Right lobe of liver (tissue), 6 donors: ENCODE measurements around the gene CCDC85C. TPM values are rescaled to one million over a fixed set of nuclear protein-coding genes. Genes with fewer than 3 reads are reported as not detected.

ENCODE experiments used
- ATAC-seq, 4 donors: fragments of 200-7000 bp; cut with Tn5 transposase; one replicate each; pipeline ENCODE4 v1.9.1; 2020; ENCODE audit warnings: mild to moderate bottlenecking in 4 of 4, moderate library complexity in 4 of 4
- DNase-seq, 3 donors: peaks; one replicate each; pipeline ENCODE4 v3.0.0-alpha.2; 2020
- H3K27ac ChIP-seq, 3 donors: fragments of 200-600 bp; one replicate each; pipeline ENCODE4 v1.8.0; 2022
- H3K27me3 ChIP-seq, 2 donors: fragments of 200-600 bp; one replicate each; pipeline ENCODE4 v1.8.0; 2022
- H3K36me3 ChIP-seq, 4 donors: fragments of 200-600 bp; sonication (generic) in 1 of 4; one replicate each; pipeline versions ENCODE4 v1.5.1 to v1.8.0; 2017 to 2022; ENCODE audit warnings: control low read depth in 1 of 4
- H3K4me1 ChIP-seq, 4 donors: fragments of 200-600 bp; sonication (generic) in 1 of 4; one replicate each; pipeline versions ENCODE4 v1.5.1 to v1.8.0; 2017 to 2022; ENCODE audit warnings: control low read depth in 1 of 4
- H3K4me3 ChIP-seq, 3 donors: fragments of 200-600 bp; one replicate each; pipeline ENCODE4 v1.8.0; 2022
- H3K9me3 ChIP-seq, 4 donors: fragments of 200-600 bp; sonication (generic) in 1 of 4; one replicate each; pipeline versions ENCODE4 v1.5.1 to v1.8.0; 2017 to 2022; ENCODE audit warnings: control low read depth in 1 of 4
- CTCF ChIP-seq, 4 donors: fragments of 200-600 bp in 3 of 4; fragments of 450-650 bp in 1 of 4; IDR thresholded peaks; one replicate each; pipeline versions ENCODE4 v1.5.1 to v1.8.0; 2016 to 2022; ENCODE audit warnings: antibody characterized with exemption in 4 of 4, mild to moderate bottlenecking in 2 of 4
- POLR2A ChIP-seq: fragments of 450-650 bp; IDR thresholded peaks from one replicate; pipeline ENCODE4 v1.6.1; 2017; ENCODE audit warnings: antibody characterized with exemption, mild to moderate bottlenecking
- WGBS: methylation state at CpG from one replicate; pipeline ENCODE4 v1.1.6; 2018; ENCODE audit warnings: low coverage, low lambda C conversion rate; ENCODE audit not compliant: insufficient coverage; ENCODE audit errors: missing lambda C conversion rate; 5-methylcytosine and 5-hydroxymethylcytosine counted together
- intact Hi-C, 2 donors: fragments of 100-400 bp; cut with DNase I; formaldehyde crosslinking; loops; one replicate each; pipeline versions ENCODE4 v1.11.2 to v1.14.1; 2022
- total RNA-seq, 6 experiments: library from RNA; depleted of rRNA in 2 of 6; stranded (reverse); fragments of >200 nt in 2 of 6; fragmentation: NEBNext Ultra II Directional in 3 of 6; extraction: Animal tissue kit (Norgen Biotek cat#: 25700) in 3 of 6; gene quantifications; one replicate each; pipeline versions ENCODE4 v1.1.0 to v1.2.4, GENCODE V29; 2016 to 2023
- donor health status: DM: no; HTN: yes; CAD: no.
- donor health status: DM: no; HTN: no; CAD: no.
- donor health status: DM: no; HTN: no; CAD: no.
- donor health status: DM: no; HTN: yes; CAD: no.
- donor health status: DM: no; HTN: yes; CAD: no.

Gene CCDC85C
- total RNA-seq, 6 experiments from 2014 or later, result 13.6 to 32.8 (median 21.8) TPM

- ATAC-seq, result no peak
Observed at GRCh38 chr14:99548871-99549515, 55.0 kb downstream of the CCDC85C start.

GRCh38 chr14:99548255-99548654, 55.8 kb downstream of the CCDC85C start:
- no peak for DNase-seq
- intact Hi-C loops, result no loop called here
- TF ChIP-seq POLR2A (no peak), CTCF (IDR thresholded peaks at IDR 0.05) (no peak)
- Histone ChIP-seq H3K9me3 (no peaks in the 10 kb centered on the region), H3K4me3 (no peak overlapping the region), H3K27ac (no peak overlapping the region), H3K4me1 (peaks cover 0 to 44% (median 24%) of the 10 kb centered on the region in 4 donors), H3K27me3 (no peaks in the 10 kb centered on the region), H3K36me3 (no peaks in the 10 kb centered on the region)
- WGBS, result 93% methylated on average over 15 of the region's 18 CpGs
- no peak for ATAC-seq

More at GRCh38 chr14:99548871-99549515, 55.0 kb downstream of the CCDC85C start:
- H3K27me3 ChIP-seq, result no peaks in the 10 kb centered on the region
- H3K9me3 ChIP-seq, result no peaks in the 10 kb centered on the region
- no peaks in the 10 kb centered on the region for H3K36me3 ChIP-seq
- peaks cover 0 to 51% (median 27%) of the 10 kb centered on the region in 4 donors for H3K4me1 ChIP-seq
- H3K27ac ChIP-seq, result no peak overlapping the region
- no peak overlapping the region for H3K4me3 ChIP-seq
- WGBS, result 82% methylated on average over 5 of the region's 10 CpGs
- intact Hi-C loops, result no loop called here
- no peak for TF ChIP-seq POLR2A
- TF ChIP-seq CTCF (IDR thresholded peaks at IDR 0.05), result no peak
- no peak for DNase-seq

GRCh38 chr14:99546234-99546879, 57.6 kb downstream of the CCDC85C start:
- Histone ChIP-seq H3K27ac (no peak overlapping the region), H3K36me3 (no peaks in the 10 kb centered on the region), H3K4me3 (no peak overlapping the region), H3K4me1 (peaks cover 0 to 29% (median 13%) of the 10 kb centered on the region in 4 donors), H3K9me3 (no peaks in the 10 kb centered on the region), H3K27me3 (no peaks in the 10 kb centered on the region)
- intact Hi-C loops, result no loop called here
- DNase-seq (no peak), ATAC-seq (no peak)
- TF ChIP-seq POLR2A (no peak), CTCF (IDR thresholded peaks at IDR 0.05) (no peak)
- WGBS, result 36% methylated on average over 2 of the region's 13 CpGs

GRCh38 chr14:99545586-99545985, 58.4 kb downstream of the CCDC85C start:
- DNase-seq (no peak), ATAC-seq (no peak)
- H3K9me3 ChIP-seq, result no peaks in the 10 kb centered on the region
- 33% methylated on average over 2 of the region's 6 CpGs for WGBS
- intact Hi-C loops, result no loop called here
- H3K27me3 ChIP-seq, result no peaks in the 10 kb centered on the region
- TF ChIP-seq CTCF (IDR thresholded peaks at IDR 0.05) (no peak), POLR2A (no peak)
- H3K4me3 ChIP-seq, result no peak overlapping the region
- no peaks in the 10 kb centered on the region for H3K36me3 ChIP-seq
- H3K27ac ChIP-seq, result no peak overlapping the region
- H3K4me1 ChIP-seq, result peaks cover 0 to 25% (median 11%) of the 10 kb centered on the region in 4 donors
